HEK293 (cell line): ENCODE data around the gene IDUA.

Source experiments
- CTCF ChIA-PET: fragments of 350-600 bp; formaldehyde crosslinking; extraction: SDS; loops from one replicate; lab custom pipeline; 2021; ENCODE audit warnings: antibody characterized with exemption; lab: Yijun Ruan, JAX
- POLR2A ChIA-PET: fragments of 300-600 bp; formaldehyde crosslinking; extraction: SDS; loops from one replicate; lab custom pipeline; 2020; ENCODE audit warnings: antibody characterized with exemption, inconsistent platforms; lab: Yijun Ruan, JAX
- H3K27ac ChIP-seq: fragments of 200-500 bp; sonication (Bioruptor generic); 2 replicates; pipeline ENCODE4 v1.5.1; 2014; ENCODE audit warnings: low read depth, low read length, control low read depth, inconsistent platforms; ENCODE audit errors: extremely low read depth
- H3K36me3 ChIP-seq, 2 experiments: fragments of 200-500 bp in 1 of 2; sonication (Bioruptor generic) in 1 of 2; 1 replicate in 1 of 2; 2 replicates in 1 of 2; pipeline ENCODE4 v1.5.1; 2014 to 2017; ENCODE audit warnings: inconsistent platforms in 2 of 2, low read length in 2 of 2; ENCODE audit not compliant: control insufficient read depth in 2 of 2, insufficient read depth in 1 of 2
- H3K4me1 ChIP-seq: fragments of 200-500 bp; sonication (Bioruptor generic); 2 replicates; pipeline ENCODE4 v1.5.1; 2014; ENCODE audit warnings: mild to moderate bottlenecking, low read length, inconsistent platforms; ENCODE audit not compliant: control insufficient read depth, insufficient read depth
- H3K4me3 ChIP-seq: 2 replicates; pipeline ENCODE4 v1.5.1; 2011; ENCODE audit warnings: low read depth, mild to moderate bottlenecking, control low read depth, low read length, moderate library complexity
- H3K9me3 ChIP-seq: fragments of 200-500 bp; sonication (Bioruptor generic); 2 replicates; pipeline ENCODE4 v1.5.1; 2014; ENCODE audit warnings: low read depth, low read length, inconsistent platforms; ENCODE audit not compliant: control insufficient read depth, insufficient read depth
- GLIS1 ChIP-seq: fragments of 450-650 bp; formaldehyde crosslinking; IDR thresholded peaks from 2 replicates; pipeline ENCODE4 v1.5.1; 2016; ENCODE audit warnings: missing biosample characterization, missing genetic modification characterization
- GLIS2 ChIP-seq: fragments of 450-650 bp; formaldehyde crosslinking; IDR thresholded peaks from 2 replicates; pipeline ENCODE4 v1.5.1; 2016; ENCODE audit warnings: missing biosample characterization, missing genetic modification characterization
- HOXD13 ChIP-seq: sonication (generic); formaldehyde crosslinking; IDR thresholded peaks from 2 replicates; pipeline ENCODE4 v1.8.0; 2022; ENCODE audit warnings: missing genetic modification reagents, borderline replicate concordance
- KLF9 ChIP-seq: fragments of 450-650 bp; formaldehyde crosslinking; IDR thresholded peaks from 2 replicates; pipeline ENCODE4 v1.5.1; 2016; ENCODE audit warnings: missing biosample characterization, missing genetic modification characterization, low read depth
- SETDB1 ChIP-seq: IDR thresholded peaks from one replicate; pipeline ENCODE4 v1.6.1; 2017; ENCODE audit warnings: mild to moderate bottlenecking, low read length, moderate library complexity, mixed read lengths; ENCODE audit not compliant: insufficient read length
- ZFP37 ChIP-seq: fragments of 450-650 bp; formaldehyde crosslinking; IDR thresholded peaks from 2 replicates; pipeline ENCODE4 v1.5.1; 2016; ENCODE audit warnings: missing biosample characterization, missing genetic modification characterization
- ZNF157 ChIP-seq: fragments of 450-650 bp; formaldehyde crosslinking; IDR thresholded peaks from 2 replicates; pipeline ENCODE4 v1.5.1; 2016; ENCODE audit warnings: missing biosample characterization, missing genetic modification characterization
- ZNF169 ChIP-seq: fragments of 450-650 bp; formaldehyde crosslinking; IDR thresholded peaks from 2 replicates; pipeline ENCODE4 v1.5.1; 2016; ENCODE audit warnings: missing biosample characterization, missing genetic modification characterization
- ZNF324 ChIP-seq: fragments of 450-650 bp; formaldehyde crosslinking; IDR thresholded peaks from 2 replicates; pipeline ENCODE4 v1.5.1; 2016; ENCODE audit warnings: missing biosample characterization, missing genetic modification characterization
- ZNF423 ChIP-seq: fragments of 450-650 bp; formaldehyde crosslinking; IDR thresholded peaks from 2 replicates; pipeline ENCODE4 v1.5.1; 2016; ENCODE audit warnings: missing biosample characterization, missing genetic modification characterization
- ZNF426 ChIP-seq: fragments of 450-650 bp; formaldehyde crosslinking; IDR thresholded peaks from 2 replicates; pipeline ENCODE4 v1.5.1; 2017; ENCODE audit warnings: missing biosample characterization, missing genetic modification characterization, mild to moderate bottlenecking, inconsistent platforms, moderate library complexity
- ZNF626 ChIP-seq: fragments of 450-650 bp; sonication (Bioruptor Pico); formaldehyde crosslinking; IDR thresholded peaks from 2 replicates; pipeline ENCODE4 v1.5.1; 2018; ENCODE audit warnings: missing biosample characterization, missing genetic modification characterization, inconsistent platforms
- ZNF660 ChIP-seq: fragments of 450-650 bp; IDR thresholded peaks from 2 replicates; pipeline ENCODE4 v1.5.1; 2018; ENCODE audit warnings: missing biosample characterization, mild to moderate bottlenecking, missing genetic modification characterization
- ZNF768 ChIP-seq: fragments of 450-650 bp; formaldehyde crosslinking; IDR thresholded peaks from 2 replicates; pipeline ENCODE4 v1.5.1; 2018; ENCODE audit warnings: missing biosample characterization, mild to moderate bottlenecking, missing genetic modification characterization
- TF ChIP-seq, protein P1 (sequence below): fragments of 450-650 bp; formaldehyde crosslinking; IDR thresholded peaks from 2 replicates; pipeline ENCODE4 v1.5.1; 2017; ENCODE audit warnings: missing biosample characterization, mild to moderate bottlenecking, missing genetic modification characterization, moderate library complexity
- TF ChIP-seq, protein P2 (sequence below): fragments of 450-650 bp; formaldehyde crosslinking; IDR thresholded peaks from 2 replicates; pipeline ENCODE4 v1.5.1; 2016; ENCODE audit warnings: missing biosample characterization, missing genetic modification characterization
- TF ChIP-seq, protein P3 (sequence below): fragments of 450-650 bp; formaldehyde crosslinking; IDR thresholded peaks from 2 replicates; pipeline ENCODE4 v1.5.1; 2016; ENCODE audit warnings: missing biosample characterization, missing genetic modification characterization

The IDUA gene

DNA sequence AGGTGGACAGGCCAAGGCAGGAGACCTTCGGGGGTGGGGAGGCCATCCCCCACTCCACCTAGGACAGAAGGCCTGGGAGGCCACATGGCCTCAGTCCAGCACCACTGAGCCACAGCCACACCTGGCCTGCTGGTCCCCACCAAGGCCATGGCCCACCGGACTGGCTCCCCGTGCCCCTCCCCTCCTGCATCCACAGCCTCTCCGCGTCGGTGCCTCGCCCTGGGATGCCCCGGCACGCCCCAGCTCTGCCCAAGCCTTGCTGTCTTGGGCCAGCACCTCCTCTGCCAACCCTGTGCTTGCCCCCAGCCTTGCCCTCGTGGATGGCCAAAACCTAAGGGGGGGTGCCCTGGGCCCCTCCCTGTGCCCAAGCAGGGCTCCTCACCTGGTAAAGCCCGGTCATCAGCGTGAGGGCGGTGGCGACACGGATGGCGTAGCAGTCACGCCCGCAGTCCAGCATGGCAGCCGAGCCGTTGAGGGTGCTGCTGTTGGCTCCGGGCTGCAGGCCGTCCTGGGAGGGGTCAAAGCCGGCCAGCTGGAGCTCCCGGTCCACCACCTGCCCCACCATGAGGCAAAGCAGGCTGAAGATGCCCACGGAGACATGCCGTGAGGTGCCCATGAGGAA, 4.0 kb downstream of the IDUA start:
- Histone ChIP-seq H3K36me3 (peaks cover 0 to 4% of the 10 kb centered on the region in 2 experiments; a peak in 1 of 3 replicates), H3K9me3 (no peaks in the 10 kb centered on the region), H3K4me3 (no peak overlapping the region), H3K27ac (no peak overlapping the region), H3K4me1 (no peaks in the 10 kb centered on the region)
- CTCF ChIA-PET = no interaction called here
- TF ChIP-seq ZNF324 (tag by site-specific recombination) (no peak), ZNF626 (tag by site-specific recombination) (no peak), ZFP37 (tag by site-specific recombination) (no peak), ZNF423 (tag by site-specific recombination) (no peak), ZNF169 (tag by site-specific recombination) (no peak), ZNF768 (tag by site-specific recombination) (no peak), GLIS2 (peak; percentile 47), HOXD13 (CRISPR knock-in tag) (no peak), GLIS1 (no peak), ZNF157 (tag by site-specific recombination) (no peak), SETDB1 (no peak), ZNF660 (no peak), KLF9 (no peak)
- TF ChIP-seq, protein P1, sequence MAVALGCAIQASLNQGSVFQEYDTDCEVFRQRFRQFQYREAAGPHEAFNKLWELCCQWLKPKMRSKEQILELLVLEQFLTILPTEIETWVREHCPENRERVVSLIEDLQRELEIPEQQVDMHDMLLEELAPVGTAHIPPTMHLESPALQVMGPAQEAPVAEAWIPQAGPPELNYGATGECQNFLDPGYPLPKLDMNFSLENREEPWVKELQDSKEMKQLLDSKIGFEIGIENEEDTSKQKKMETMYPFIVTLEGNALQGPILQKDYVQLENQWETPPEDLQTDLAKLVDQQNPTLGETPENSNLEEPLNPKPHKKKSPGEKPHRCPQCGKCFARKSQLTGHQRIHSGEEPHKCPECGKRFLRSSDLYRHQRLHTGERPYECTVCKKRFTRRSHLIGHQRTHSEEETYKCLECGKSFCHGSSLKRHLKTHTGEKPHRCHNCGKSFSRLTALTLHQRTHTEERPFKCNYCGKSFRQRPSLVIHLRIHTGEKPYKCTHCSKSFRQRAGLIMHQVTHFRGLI = no peak
- TF ChIP-seq, protein P2, sequence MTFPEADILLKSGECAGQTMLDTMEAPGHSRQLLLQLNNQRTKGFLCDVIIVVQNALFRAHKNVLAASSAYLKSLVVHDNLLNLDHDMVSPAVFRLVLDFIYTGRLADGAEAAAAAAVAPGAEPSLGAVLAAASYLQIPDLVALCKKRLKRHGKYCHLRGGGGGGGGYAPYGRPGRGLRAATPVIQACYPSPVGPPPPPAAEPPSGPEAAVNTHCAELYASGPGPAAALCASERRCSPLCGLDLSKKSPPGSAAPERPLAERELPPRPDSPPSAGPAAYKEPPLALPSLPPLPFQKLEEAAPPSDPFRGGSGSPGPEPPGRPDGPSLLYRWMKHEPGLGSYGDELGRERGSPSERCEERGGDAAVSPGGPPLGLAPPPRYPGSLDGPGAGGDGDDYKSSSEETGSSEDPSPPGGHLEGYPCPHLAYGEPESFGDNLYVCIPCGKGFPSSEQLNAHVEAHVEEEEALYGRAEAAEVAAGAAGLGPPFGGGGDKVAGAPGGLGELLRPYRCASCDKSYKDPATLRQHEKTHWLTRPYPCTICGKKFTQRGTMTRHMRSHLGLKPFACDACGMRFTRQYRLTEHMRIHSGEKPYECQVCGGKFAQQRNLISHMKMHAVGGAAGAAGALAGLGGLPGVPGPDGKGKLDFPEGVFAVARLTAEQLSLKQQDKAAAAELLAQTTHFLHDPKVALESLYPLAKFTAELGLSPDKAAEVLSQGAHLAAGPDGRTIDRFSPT = peak; percentile 33; the same call in 1 of the 2 replicates
- TF ChIP-seq, protein P3, sequence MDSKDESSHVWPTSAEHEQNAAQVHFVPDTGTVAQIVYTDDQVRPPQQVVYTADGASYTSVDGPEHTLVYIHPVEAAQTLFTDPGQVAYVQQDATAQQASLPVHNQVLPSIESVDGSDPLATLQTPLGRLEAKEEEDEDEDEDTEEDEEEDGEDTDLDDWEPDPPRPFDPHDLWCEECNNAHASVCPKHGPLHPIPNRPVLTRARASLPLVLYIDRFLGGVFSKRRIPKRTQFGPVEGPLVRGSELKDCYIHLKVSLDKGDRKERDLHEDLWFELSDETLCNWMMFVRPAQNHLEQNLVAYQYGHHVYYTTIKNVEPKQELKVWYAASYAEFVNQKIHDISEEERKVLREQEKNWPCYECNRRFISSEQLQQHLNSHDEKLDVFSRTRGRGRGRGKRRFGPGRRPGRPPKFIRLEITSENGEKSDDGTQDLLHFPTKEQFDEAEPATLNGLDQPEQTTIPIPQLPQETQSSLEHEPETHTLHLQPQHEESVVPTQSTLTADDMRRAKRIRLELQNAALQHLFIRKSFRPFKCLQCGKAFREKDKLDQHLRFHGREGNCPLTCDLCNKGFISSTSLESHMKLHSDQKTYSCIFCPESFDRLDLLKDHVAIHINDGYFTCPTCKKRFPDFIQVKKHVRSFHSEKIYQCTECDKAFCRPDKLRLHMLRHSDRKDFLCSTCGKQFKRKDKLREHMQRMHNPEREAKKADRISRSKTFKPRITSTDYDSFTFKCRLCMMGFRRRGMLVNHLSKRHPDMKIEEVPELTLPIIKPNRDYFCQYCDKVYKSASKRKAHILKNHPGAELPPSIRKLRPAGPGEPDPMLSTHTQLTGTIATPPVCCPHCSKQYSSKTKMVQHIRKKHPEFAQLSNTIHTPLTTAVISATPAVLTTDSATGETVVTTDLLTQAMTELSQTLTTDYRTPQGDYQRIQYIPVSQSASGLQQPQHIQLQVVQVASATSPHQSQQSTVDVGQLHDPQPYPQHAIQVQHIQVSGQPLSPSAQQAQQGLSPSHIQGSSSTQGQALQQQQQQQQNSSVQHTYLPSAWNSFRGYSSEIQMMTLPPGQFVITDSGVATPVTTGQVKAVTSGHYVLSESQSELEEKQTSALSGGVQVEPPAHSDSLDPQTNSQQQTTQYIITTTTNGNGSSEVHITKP = no peak
- POLR2A ChIA-PET = no interaction called here

DNA sequence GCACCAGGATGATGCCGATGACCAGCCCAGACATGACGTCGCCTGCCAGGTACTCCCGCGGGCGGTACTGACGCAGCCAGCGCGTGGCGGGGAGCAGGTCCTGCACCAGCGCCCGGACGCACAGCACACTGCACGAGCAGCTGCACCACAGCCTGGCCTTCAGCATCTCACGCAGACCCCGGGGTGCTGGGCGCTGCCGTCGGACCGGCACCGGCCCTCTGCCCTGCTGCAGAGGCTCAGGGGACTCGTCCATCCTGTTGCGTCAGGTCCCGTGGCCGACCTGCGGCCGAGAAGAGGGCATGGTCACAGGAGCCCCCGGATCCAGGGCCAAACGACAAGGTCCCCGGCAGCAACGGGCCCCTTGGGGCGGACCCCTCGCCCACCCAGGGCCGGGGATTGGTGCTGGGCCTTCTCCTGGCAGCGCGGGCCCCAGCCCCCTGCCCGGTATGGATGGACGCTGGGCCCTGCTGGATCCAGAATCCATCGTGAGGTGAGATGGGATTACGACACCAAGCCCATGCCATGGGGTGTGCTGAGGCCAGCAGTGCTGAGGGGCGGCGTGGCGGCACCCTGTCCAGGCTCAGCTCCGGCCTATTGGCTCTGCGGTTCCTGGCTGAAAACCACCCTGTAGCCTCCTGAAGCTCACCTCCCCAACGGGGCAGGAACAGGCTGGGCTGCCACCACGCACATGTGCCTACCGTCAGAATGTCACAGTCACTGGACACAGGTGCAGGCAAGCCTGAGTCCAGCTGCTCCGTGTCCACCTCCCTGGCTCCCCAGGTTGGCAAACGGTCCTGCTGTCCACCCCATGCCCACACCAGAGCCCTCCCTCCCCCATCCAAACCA, 4.8 kb downstream of the IDUA start:
- CTCF ChIA-PET = no interaction called here
- no peak for TF ChIP-seq ZNF426 (tag by site-specific recombination)
- peaks cover 0 to 4% of the 10 kb centered on the region in 2 experiments; a peak in 1 of 3 replicates for H3K36me3 ChIP-seq
- H3K4me1 ChIP-seq = no peaks in the 10 kb centered on the region
- POLR2A ChIA-PET = no interaction called here
- H3K4me3 ChIP-seq = no peak overlapping the region
- no peak overlapping the region for H3K27ac ChIP-seq
- no peaks in the 10 kb centered on the region for H3K9me3 ChIP-seq
